ENCODE results near the gene CDH22.

Gene CDH22

GRCh38 chr20:46190478-46191167 is 117.7 kb downstream of the CDH22 start:
- no peak overlapping the region for H3K27ac ChIP-seq (ENCODE audit: low read depth, low read length)
- H3K27me3 ChIP-seq (ENCODE audit: control insufficient read depth in 1 of 2, insufficient read depth in 2 of 2, low read length in 2 of 2): no peaks in the 10 kb centered on the region
- no peak overlapping the region for H3K9ac ChIP-seq (ENCODE audit: low read depth in 1 of 2, low read length in 2 of 2)
- H3K4me3 ChIP-seq (ENCODE audit: low read depth in 1 of 2, low read length in 2 of 2): no peak overlapping the region
- H3K4me1 ChIP-seq (ENCODE audit: control insufficient read depth in 1 of 2, insufficient read depth in 2 of 2, low read length in 2 of 2): no peaks in the 10 kb centered on the region
- no peaks in the 10 kb centered on the region for H3K9me3 ChIP-seq (ENCODE audit: control insufficient read depth in 1 of 2, low read length in 2 of 2)
- H3K36me3 ChIP-seq (ENCODE audit: control insufficient read depth in 1 of 2, insufficient read depth in 2 of 2, low read length in 2 of 2): no peaks in the 10 kb centered on the region

- H3K4me3 ChIP-seq (ENCODE audit: low read depth in 1 of 2, low read length in 2 of 2): no peak overlapping the region
- H3K9me3 ChIP-seq (ENCODE audit: control insufficient read depth in 1 of 2, low read length in 2 of 2): no peaks in the 10 kb centered on the region
- no peaks in the 10 kb centered on the region for H3K36me3 ChIP-seq (ENCODE audit: control insufficient read depth in 1 of 2, insufficient read depth in 2 of 2, low read length in 2 of 2)
- no peak overlapping the region for H3K9ac ChIP-seq (ENCODE audit: low read depth in 1 of 2, low read length in 2 of 2)
- H3K27me3 ChIP-seq (ENCODE audit: control insufficient read depth in 1 of 2, insufficient read depth in 2 of 2, low read length in 2 of 2): no peaks in the 10 kb centered on the region
- H3K4me1 ChIP-seq (ENCODE audit: control insufficient read depth in 1 of 2, insufficient read depth in 2 of 2, low read length in 2 of 2): no peaks in the 10 kb centered on the region
- H3K27ac ChIP-seq (ENCODE audit: low read depth, low read length): no peak overlapping the region
Measured at GRCh38 chr20:46188866-46189541, 119.3 kb downstream of the CDH22 start.

GRCh38 chr20:46186210-46186609 is 122.1 kb downstream of the CDH22 start:
- Histone ChIP-seq H3K36me3 (ENCODE audit: control insufficient read depth in 1 of 2, insufficient read depth in 2 of 2, low read length in 2 of 2) (no peaks in the 10 kb centered on the region), H3K9ac (ENCODE audit: low read depth in 1 of 2, low read length in 2 of 2) (no peak overlapping the region), H3K4me1 (ENCODE audit: control insufficient read depth in 1 of 2, insufficient read depth in 2 of 2, low read length in 2 of 2) (no peaks in the 10 kb centered on the region), H3K27me3 (ENCODE audit: control insufficient read depth in 1 of 2, insufficient read depth in 2 of 2, low read length in 2 of 2) (peaks cover 0 to 2% of the 10 kb centered on the region in 2 donors), H3K9me3 (ENCODE audit: control insufficient read depth in 1 of 2, low read length in 2 of 2) (no peaks in the 10 kb centered on the region), H3K27ac (ENCODE audit: low read depth, low read length) (no peak overlapping the region), H3K4me3 (ENCODE audit: low read depth in 1 of 2, low read length in 2 of 2) (no peak overlapping the region)

- Histone ChIP-seq H3K9ac (ENCODE audit: low read depth in 1 of 2, low read length in 2 of 2) (no peak overlapping the region), H3K27ac (ENCODE audit: low read depth, low read length) (no peak overlapping the region)
Measured at GRCh38 chr20:46185353-46185752, 122.9 kb downstream of the CDH22 start.

GRCh38 chr20:46183768-46184167 is 124.5 kb downstream of the CDH22 start:
- Histone ChIP-seq H3K27ac (ENCODE audit: low read depth, low read length) (no peak overlapping the region), H3K4me3 (ENCODE audit: low read depth in 1 of 2, low read length in 2 of 2) (no peak overlapping the region), H3K36me3 (ENCODE audit: control insufficient read depth in 1 of 2, insufficient read depth in 2 of 2, low read length in 2 of 2) (no peaks in the 10 kb centered on the region), H3K9ac (ENCODE audit: low read depth in 1 of 2, low read length in 2 of 2) (no peak overlapping the region), H3K4me1 (ENCODE audit: control insufficient read depth in 1 of 2, insufficient read depth in 2 of 2, low read length in 2 of 2) (no peaks in the 10 kb centered on the region), H3K9me3 (ENCODE audit: control insufficient read depth in 1 of 2, low read length in 2 of 2) (no peaks in the 10 kb centered on the region), H3K27me3 (ENCODE audit: control insufficient read depth in 1 of 2, insufficient read depth in 2 of 2, low read length in 2 of 2) (peaks cover 4 to 7% of the 10 kb centered on the region in 2 donors)

More at GRCh38 chr20:46185353-46185752, 122.9 kb downstream of the CDH22 start:
- Histone ChIP-seq H3K36me3 (ENCODE audit: control insufficient read depth in 1 of 2, insufficient read depth in 2 of 2, low read length in 2 of 2) (no peaks in the 10 kb centered on the region), H3K4me1 (ENCODE audit: control insufficient read depth in 1 of 2, insufficient read depth in 2 of 2, low read length in 2 of 2) (no peaks in the 10 kb centered on the region), H3K27me3 (ENCODE audit: control insufficient read depth in 1 of 2, insufficient read depth in 2 of 2, low read length in 2 of 2) (peaks cover under 1 to 4% of the 10 kb centered on the region in 2 donors), H3K9me3 (ENCODE audit: control insufficient read depth in 1 of 2, low read length in 2 of 2) (no peaks in the 10 kb centered on the region), H3K4me3 (ENCODE audit: low read depth in 1 of 2, low read length in 2 of 2) (no peak overlapping the region)

GRCh38 chr20:46182276-46183200 is 125.8 kb downstream of the CDH22 start:
- Histone ChIP-seq H3K9ac (ENCODE audit: low read depth in 1 of 2, low read length in 2 of 2) (no peak overlapping the region), H3K27me3 (ENCODE audit: control insufficient read depth in 1 of 2, insufficient read depth in 2 of 2, low read length in 2 of 2) (peaks cover 4 to 7% of the 10 kb centered on the region in 2 donors), H3K4me1 (ENCODE audit: control insufficient read depth in 1 of 2, insufficient read depth in 2 of 2, low read length in 2 of 2) (no peaks in the 10 kb centered on the region), H3K9me3 (ENCODE audit: control insufficient read depth in 1 of 2, low read length in 2 of 2) (no peaks in the 10 kb centered on the region), H3K36me3 (ENCODE audit: control insufficient read depth in 1 of 2, insufficient read depth in 2 of 2, low read length in 2 of 2) (no peaks in the 10 kb centered on the region), H3K27ac (ENCODE audit: low read depth, low read length) (no peak overlapping the region), H3K4me3 (ENCODE audit: low read depth in 1 of 2, low read length in 2 of 2) (no peak overlapping the region)

- Histone ChIP-seq H3K36me3 (ENCODE audit: control insufficient read depth in 1 of 2, insufficient read depth in 2 of 2, low read length in 2 of 2) (no peaks in the 10 kb centered on the region), H3K4me3 (ENCODE audit: low read depth in 1 of 2, low read length in 2 of 2) (no peak overlapping the region), H3K4me1 (ENCODE audit: control insufficient read depth in 1 of 2, insufficient read depth in 2 of 2, low read length in 2 of 2) (no peaks in the 10 kb centered on the region), H3K9ac (ENCODE audit: low read depth in 1 of 2, low read length in 2 of 2) (no peak overlapping the region), H3K9me3 (ENCODE audit: control insufficient read depth in 1 of 2, low read length in 2 of 2) (no peaks in the 10 kb centered on the region), H3K27ac (ENCODE audit: low read depth, low read length) (no peak overlapping the region), H3K27me3 (ENCODE audit: control insufficient read depth in 1 of 2, insufficient read depth in 2 of 2, low read length in 2 of 2) (peaks cover 16 to 21% of the 10 kb centered on the region in 2 donors)
Measured at GRCh38 chr20:46179862-46180261, 128.4 kb downstream of the CDH22 start.

- no peaks in the 10 kb centered on the region for H3K4me1 ChIP-seq (ENCODE audit: control insufficient read depth in 1 of 2, insufficient read depth in 2 of 2, low read length in 2 of 2)
- no peaks in the 10 kb centered on the region for H3K36me3 ChIP-seq (ENCODE audit: control insufficient read depth in 1 of 2, insufficient read depth in 2 of 2, low read length in 2 of 2)
- H3K9me3 ChIP-seq (ENCODE audit: control insufficient read depth in 1 of 2, low read length in 2 of 2): no peaks in the 10 kb centered on the region
- peaks cover 18 to 28% of the 10 kb centered on the region in 2 donors for H3K27me3 ChIP-seq (ENCODE audit: control insufficient read depth in 1 of 2, insufficient read depth in 2 of 2, low read length in 2 of 2)
- no peak overlapping the region for H3K9ac ChIP-seq (ENCODE audit: low read depth in 1 of 2, low read length in 2 of 2)
- H3K27ac ChIP-seq (ENCODE audit: low read depth, low read length): no peak overlapping the region
- no peak overlapping the region for H3K4me3 ChIP-seq (ENCODE audit: low read depth in 1 of 2, low read length in 2 of 2)
Measured at GRCh38 chr20:46178891-46179290, 129.4 kb downstream of the CDH22 start.

GRCh38 chr20:46177768-46178167 is 130.5 kb downstream of the CDH22 start:
- Histone ChIP-seq H3K4me1 (ENCODE audit: control insufficient read depth in 1 of 2, insufficient read depth in 2 of 2, low read length in 2 of 2) (no peaks in the 10 kb centered on the region), H3K9me3 (ENCODE audit: control insufficient read depth in 1 of 2, low read length in 2 of 2) (no peaks in the 10 kb centered on the region), H3K27ac (ENCODE audit: low read depth, low read length) (no peak overlapping the region), H3K36me3 (ENCODE audit: control insufficient read depth in 1 of 2, insufficient read depth in 2 of 2, low read length in 2 of 2) (no peaks in the 10 kb centered on the region), H3K9ac (ENCODE audit: low read depth in 1 of 2, low read length in 2 of 2) (no peak overlapping the region), H3K4me3 (ENCODE audit: low read depth in 1 of 2, low read length in 2 of 2) (no peak overlapping the region), H3K27me3 (ENCODE audit: control insufficient read depth in 1 of 2, insufficient read depth in 2 of 2, low read length in 2 of 2) (peaks cover 29 to 38% of the 10 kb centered on the region in 2 donors)
